HepG2 (cell line): Measurements from ENCODE around the gene TGFBR1. TPM values are rescaled to one million over a fixed set of nuclear protein-coding genes. Genes with fewer than 3 reads are reported as not detected.

Source experiments
- ATAC-seq: fragments of 200-7000 bp; cut with Tn5 transposase; 3 replicates; pipeline ENCODE4 v1.9.1; 2020; ENCODE audit warnings: mild to moderate bottlenecking, moderate library complexity
- BruUV-seq: library from RNA; stranded (reverse); fragments of 400-500 nt; replicated peaks from 2 replicates; lab custom pipeline; 2021; lab: Mats Ljungman, UMichigan
- CTCF ChIA-PET: fragments of 300-600 bp; formaldehyde crosslinking; extraction: SDS; loops from one replicate; lab custom pipeline; 2021; ENCODE audit warnings: low total read pairs, inconsistent platforms, low intra/inter-chr PET ratio; lab: Yijun Ruan, JAX
- POLR2A ChIA-PET: fragments of 350-600 bp; sonication (Branson Sonifier 250); formaldehyde crosslinking; loops from one replicate; lab custom pipeline; 2020; ENCODE audit warnings: antibody characterized with exemption, inconsistent platforms; lab: Yijun Ruan, JAX
- DNase-seq: peaks from one replicate; pipeline ENCODE4 v3.0.0-alpha.2; 2015; ENCODE audit warnings: low spot score
- FAIRE-seq: peaks from 3 replicates; lab custom pipeline; 2011; peaks lifted over from hg19 to GRCh38; lab: Jason Lieb, UNC
- H2AFZ ChIP-seq: one replicate; pipeline ENCODE4 v1.6.1; 2011; ENCODE audit warnings: low read length, inconsistent platforms
- H3K27ac ChIP-seq: fragments of 300-600 bp; 3 replicates; pipeline ENCODE4 v1.8.0; 2011; ENCODE audit warnings: mixed run types, mild to moderate bottlenecking, mixed read lengths, low read length, inconsistent platforms; ENCODE audit not compliant: insufficient read depth; ENCODE audit errors: extremely low read length
- H3K27me3 ChIP-seq, 2 experiments: fragments of 200-600 bp in 1 of 2; 2 replicates in 1 of 2; 3 replicates in 1 of 2; pipeline versions ENCODE4 v1.6.0 to v1.8.0; 2011; ENCODE audit warnings: low read length in 2 of 2, mild to moderate bottlenecking in 2 of 2, moderate library complexity in 2 of 2, inconsistent platforms in 1 of 2; ENCODE audit not compliant: insufficient read depth in 2 of 2, control insufficient read depth in 1 of 2
- H3K36me3 ChIP-seq, 2 experiments: fragments of 200-600 bp in 1 of 2; replicated peaks in 1 of 2; 2 replicates in 1 of 2; 3 replicates in 1 of 2; pipeline versions ENCODE4 v1.5.1 to v1.8.0; 2011; ENCODE audit warnings: low read length in 2 of 2, inconsistent platforms in 1 of 2; ENCODE audit not compliant: insufficient read depth in 2 of 2, control insufficient read depth in 1 of 2
- H3K4me1 ChIP-seq: 2 replicates; pipeline ENCODE4 v1.5.1; 2012; ENCODE audit warnings: low read length, inconsistent platforms; ENCODE audit not compliant: insufficient read depth
- H3K4me2 ChIP-seq: 2 replicates; pipeline ENCODE4 v1.6.0; 2011; ENCODE audit warnings: low read depth, low read length, inconsistent platforms
- H3K4me3 ChIP-seq, 3 experiments: fragments of 200-600 bp in 1 of 3; sonication (generic), shearing (Covaris generic) in 1 of 3; replicated peaks in 1 of 3; 2 replicates each; pipeline ENCODE4 v1.5.1; 2011 to 2016; ENCODE audit warnings: low read length in 3 of 3, inconsistent platforms in 2 of 3, low read depth in 2 of 3, mild to moderate bottlenecking in 2 of 3, control low read depth in 1 of 3, mixed read lengths in 1 of 3; ENCODE audit not compliant: insufficient read depth in 1 of 3
- H3K79me2 ChIP-seq: one replicate; pipeline ENCODE4 v1.6.1; 2011; ENCODE audit warnings: low read length, inconsistent platforms; ENCODE audit not compliant: insufficient read depth
- H3K9ac ChIP-seq: 2 replicates; pipeline ENCODE4 v1.6.0; 2011; ENCODE audit warnings: mild to moderate bottlenecking, low read depth, low read length, inconsistent platforms; ENCODE audit not compliant: insufficient read depth
- H3K9me3 ChIP-seq: 2 replicates; pipeline ENCODE4 v1.5.1; 2012; ENCODE audit warnings: mild to moderate bottlenecking, low read length
- H4K20me1 ChIP-seq: 2 replicates; pipeline ENCODE4 v1.6.0; 2011; ENCODE audit warnings: inconsistent platforms, mild to moderate bottlenecking, low read length, moderate library complexity; ENCODE audit not compliant: insufficient read depth
- GLI4 ChIP-seq: sonication (generic); formaldehyde crosslinking; IDR thresholded peaks from 2 replicates; pipeline ENCODE4 v1.5.1; 2020; ENCODE audit warnings: missing genetic modification reagents, mild to moderate bottlenecking, moderate library complexity, borderline replicate concordance
- HOXA5 ChIP-seq: sonication (generic); formaldehyde crosslinking; IDR thresholded peaks from 2 replicates; pipeline ENCODE4 v1.4.0; 2020; ENCODE audit warnings: missing genetic modification reagents
- IRF1 ChIP-seq: sonication (generic); formaldehyde crosslinking; IDR thresholded peaks from 2 replicates; pipeline ENCODE4 v1.4.0; 2020; ENCODE audit warnings: low read depth, mild to moderate bottlenecking, missing genetic modification reagents
- NCOA1 ChIP-seq: sonication (generic); formaldehyde crosslinking; IDR thresholded peaks from 2 replicates; pipeline ENCODE4 v1.9.0; 2021; ENCODE audit warnings: missing genetic modification reagents
- NFE2L1 ChIP-seq: sonication (generic); formaldehyde crosslinking; IDR thresholded peaks from 2 replicates; pipeline ENCODE4 v1.4.0; 2020; ENCODE audit warnings: missing genetic modification reagents, mild to moderate bottlenecking, borderline replicate concordance
- RELA ChIP-seq: sonication (generic); formaldehyde crosslinking; IDR thresholded peaks from 2 replicates; pipeline ENCODE4 v1.4.0; 2020; ENCODE audit warnings: missing genetic modification reagents
- RFX5 ChIP-seq: IDR thresholded peaks from 2 replicates; pipeline ENCODE4 v1.6.1; 2011; ENCODE audit warnings: low read depth, low read length, improper control_type of control experiment
- SRSF1 ChIP-seq: fragments of 200-400 bp; formaldehyde crosslinking; optimal IDR thresholded peaks from 2 replicates; pipeline ENCODE3; 2017; ENCODE audit warnings: mild to moderate bottlenecking, low read depth, low read length, moderate library complexity
- TFAP4 ChIP-seq: sonication (generic); IDR thresholded peaks from 2 replicates; pipeline ENCODE4 v1.6.1; 2016; ENCODE audit warnings: low read depth, borderline replicate concordance
- UBTF ChIP-seq: sonication (generic); formaldehyde crosslinking; IDR thresholded peaks from 2 replicates; pipeline ENCODE4 v1.4.0; 2020; ENCODE audit warnings: mild to moderate bottlenecking, missing genetic modification reagents
- WIZ ChIP-seq: sonication (generic); formaldehyde crosslinking; IDR thresholded peaks from 2 replicates; pipeline ENCODE4 v1.5.1; 2020; ENCODE audit warnings: mild to moderate bottlenecking, missing genetic modification reagents
- ZNF224 ChIP-seq: sonication (generic); formaldehyde crosslinking; IDR thresholded peaks from 2 replicates; pipeline ENCODE4 v1.5.0; 2020; ENCODE audit warnings: mild to moderate bottlenecking, missing genetic modification reagents
- WGBS: methylation state at CpG from one replicate; pipeline ENCODE4 v1.1.6; 2017; ENCODE audit warnings: low lambda C conversion rate; 5-methylcytosine and 5-hydroxymethylcytosine counted together
- in situ Hi-C: cut with HindIII; loops from 2 replicates; pipeline ENCODE4 v1.10.0; 2017; ENCODE audit warnings: low pct_unique_long_range_greater_than_20kb; ENCODE audit not compliant: extremely low pct_ligation_motif_present
- intact Hi-C: fragments of 100-400 bp; cut with micrococcal nuclease; formaldehyde crosslinking; loops from one replicate; pipeline ENCODE4 v1.10.0; 2022; ENCODE audit not compliant: unreplicated experiment
- polyA plus RNA-seq, 8 experiments: library from polyadenylated mRNA; depleted of rRNA in 3 of 8; stranded (reverse) in 7 of 8; unstranded in 1 of 8; fragments of >200 nt; fragmentation: Illumina TruSeq in 4 of 8; extraction: Trizol in 4 of 8; gene quantifications; 2 replicates each; pipeline versions ENCODE4 v1.2.1 to v1.2.3, GENCODE V29; 2011 to 2016; ENCODE audit warnings: low read depth in 4 of 8, missing spikeins in 1 of 8, mixed read lengths in 1 of 8; ENCODE audit not compliant: insufficient read depth in 1 of 8
- total RNA-seq, 5 experiments: library from RNA; depleted of rRNA; stranded (reverse); fragments of >200 nt; fragmentation: Illumina TruSeq; extraction: Trizol; gene quantifications; 2 replicates each; pipeline ENCODE4 v1.2.3, GENCODE V29; 2016; ENCODE audit warnings: low read depth in 1 of 5

Gene TGFBR1
- total and polyA plus RNA-seq, 2 of the 13 experiments (the other 11 are each of a cell fraction or from before 2014, with no cell fraction given): 16.8 to 23.9 TPM

DNA sequence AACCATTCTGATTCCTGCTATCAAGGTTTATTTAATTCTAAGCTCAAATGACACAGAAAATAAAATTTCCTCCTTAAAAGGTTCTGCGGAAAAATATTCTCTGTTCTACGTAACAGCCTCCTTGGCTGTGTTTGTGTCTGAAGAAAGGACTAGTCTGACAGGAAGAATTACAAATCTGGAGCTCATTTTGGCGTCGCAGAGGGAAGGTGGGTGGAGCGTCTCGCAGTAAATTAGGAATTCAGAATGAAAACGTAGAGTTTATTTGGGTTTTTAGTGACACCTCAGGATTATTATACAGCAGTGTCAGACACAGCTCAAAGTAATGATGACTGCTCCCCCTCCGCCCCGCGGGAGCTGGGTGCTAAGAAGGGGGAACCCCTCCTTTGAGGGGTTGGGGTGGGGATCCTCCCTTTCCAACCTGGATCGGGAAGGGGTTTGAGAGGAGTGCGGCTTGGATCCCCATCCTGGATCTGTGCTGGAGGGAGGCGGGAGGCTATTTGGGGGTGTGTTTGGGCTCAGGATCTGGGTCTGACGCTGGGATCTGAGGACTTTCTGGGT lies 933 bp upstream of the TGFBR1 start:
- no peaks in the 10 kb centered on the region for H3K36me3 ChIP-seq
- TF ChIP-seq SRSF1: peak; percentile 32
- no peak for TF ChIP-seq HOXA5 (CRISPR knock-in tag)
- TF ChIP-seq, all 625 proteins: peak for 1
- DNase-seq: no peak
- TSS peak; percentile 55 for BruUV-seq
- no peak for ATAC-seq
- Histone ChIP-seq H3K4me1 (peaks cover 41% of the 10 kb centered on the region), H2AFZ (peak overlapping the region; percentile 56), H3K4me3 (peak overlapping the region; percentile 65 to 78 (median 65)), H4K20me1 (no peaks in the 10 kb centered on the region), H3K27ac (no peak overlapping the region), H3K9ac (peak overlapping the region; percentile 61; the same call in 1 of the 2 replicates), H3K9me3 (no peaks in the 10 kb centered on the region), H3K27me3 (no peaks in the 10 kb centered on the region; a peak in 1 of 5 replicates), H3K79me2 (peaks cover 17% of the 10 kb centered on the region), H3K4me2 (peak overlapping the region; percentile 100)
- intact Hi-C loops (no loop called here), in situ Hi-C loops (no loop called here)
- POLR2A ChIA-PET: interaction anchor here (1.3 to 1.9 kb wide), 2 partner anchors 118 to 803 kb away, joined by 3 to 7 read pairs; partner anchors contain the start of genes ALG2 and SEC61B
- FAIRE-seq: no peak
- 57% methylated on average over 14 of the region's 14 CpGs for WGBS
- CTCF ChIA-PET: no interaction called here

DNA sequence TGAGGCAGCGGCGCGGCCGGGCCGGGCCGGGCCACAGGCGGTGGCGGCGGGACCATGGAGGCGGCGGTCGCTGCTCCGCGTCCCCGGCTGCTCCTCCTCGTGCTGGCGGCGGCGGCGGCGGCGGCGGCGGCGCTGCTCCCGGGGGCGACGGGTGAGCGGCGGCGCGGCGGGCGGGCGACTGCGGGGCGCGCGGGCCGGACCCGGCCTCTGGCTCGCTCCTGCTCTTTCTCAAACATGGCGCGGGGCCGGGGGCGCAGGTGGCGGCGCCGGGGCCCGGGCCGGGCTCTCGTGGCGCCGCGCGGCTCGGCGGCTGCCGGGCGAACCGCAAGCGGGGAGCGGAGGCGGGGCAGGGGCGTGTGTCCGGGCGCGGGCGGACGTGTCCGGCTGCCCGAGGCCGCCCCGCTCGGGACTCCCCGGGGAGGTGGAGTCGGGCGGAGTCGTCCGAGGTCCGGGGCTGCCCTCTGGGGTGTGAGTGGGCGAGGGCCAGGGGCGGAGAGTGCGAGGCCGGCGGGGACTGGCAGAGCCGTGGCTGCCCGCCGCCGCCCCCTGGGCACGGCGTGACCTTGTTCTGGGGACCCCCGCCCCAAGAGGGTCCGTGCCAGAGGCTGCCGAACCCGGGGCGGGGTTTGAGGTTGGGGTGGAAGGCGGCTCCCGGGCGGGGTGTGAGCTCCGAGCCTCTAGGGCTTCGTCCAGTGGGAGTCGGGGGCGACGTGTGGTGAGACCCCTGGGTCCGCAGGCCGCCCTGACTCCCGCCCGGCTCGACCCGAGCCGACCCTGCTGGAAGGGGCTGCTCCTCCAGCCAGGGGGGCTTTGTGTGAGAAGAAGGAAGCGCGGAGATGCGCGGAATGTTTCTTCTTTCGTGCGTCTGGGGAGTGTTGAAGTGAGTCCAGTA lies 485 bp downstream of the TGFBR1 start:
- ChIA-PET POLR2A (interaction anchor here (0.6 to 1.9 kb wide), 3 partner anchors 11 to 116 kb away, joined by 3 to 7 read pairs (median 5); partner anchors contain the start of genes ALG2 and SEC61B), CTCF (no interaction called here)
- intact Hi-C loops: loop anchor here (1.0 kb wide), 1 partner anchor 257 kb away; no protein-coding TSS in a partner anchor
- Histone ChIP-seq H3K4me3 (peak overlapping the region; percentile 65 to 86 (median 78)), H3K79me2 (peaks cover 20% of the 10 kb centered on the region), H3K27ac (peak overlapping the region; percentile 46), H3K36me3 (no peaks in the 10 kb centered on the region), H3K4me2 (peak overlapping the region; percentile 70), H2AFZ (no peak overlapping the region), H3K9ac (peak overlapping the region; percentile 71), H3K27me3 (no peaks in the 10 kb centered on the region; a peak in 1 of 5 replicates), H3K4me1 (peaks cover 41% of the 10 kb centered on the region), H4K20me1 (no peaks in the 10 kb centered on the region), H3K9me3 (no peaks in the 10 kb centered on the region)
- in situ Hi-C loops: no loop called here
- BruUV-seq: no TSS peak
- WGBS: 15% methylated on average over 6 of the region's 118 CpGs
- DNase-seq: peak; percentile 52
- no peak for FAIRE-seq
- ATAC-seq: peak; percentile 87
- TF ChIP-seq WIZ (CRISPR knock-in tag): no peak
- no peak for TF ChIP-seq RFX5
- no peak for TF ChIP-seq GLI4
- TF ChIP-seq TFAP4: no peak
- no peak for TF ChIP-seq IRF1
- TF ChIP-seq UBTF (CRISPR knock-in tag): peak; percentile 82
- no peak for TF ChIP-seq NFE2L1 (CRISPR knock-in tag)
- no peak for TF ChIP-seq RELA (CRISPR knock-in tag)
- no peak for TF ChIP-seq NCOA1 (CRISPR knock-in tag)
- no peak for TF ChIP-seq ZNF224 (CRISPR knock-in tag)
